ENCODE data around the gene SAMMSON.

SAMMSON gene

DNA sequence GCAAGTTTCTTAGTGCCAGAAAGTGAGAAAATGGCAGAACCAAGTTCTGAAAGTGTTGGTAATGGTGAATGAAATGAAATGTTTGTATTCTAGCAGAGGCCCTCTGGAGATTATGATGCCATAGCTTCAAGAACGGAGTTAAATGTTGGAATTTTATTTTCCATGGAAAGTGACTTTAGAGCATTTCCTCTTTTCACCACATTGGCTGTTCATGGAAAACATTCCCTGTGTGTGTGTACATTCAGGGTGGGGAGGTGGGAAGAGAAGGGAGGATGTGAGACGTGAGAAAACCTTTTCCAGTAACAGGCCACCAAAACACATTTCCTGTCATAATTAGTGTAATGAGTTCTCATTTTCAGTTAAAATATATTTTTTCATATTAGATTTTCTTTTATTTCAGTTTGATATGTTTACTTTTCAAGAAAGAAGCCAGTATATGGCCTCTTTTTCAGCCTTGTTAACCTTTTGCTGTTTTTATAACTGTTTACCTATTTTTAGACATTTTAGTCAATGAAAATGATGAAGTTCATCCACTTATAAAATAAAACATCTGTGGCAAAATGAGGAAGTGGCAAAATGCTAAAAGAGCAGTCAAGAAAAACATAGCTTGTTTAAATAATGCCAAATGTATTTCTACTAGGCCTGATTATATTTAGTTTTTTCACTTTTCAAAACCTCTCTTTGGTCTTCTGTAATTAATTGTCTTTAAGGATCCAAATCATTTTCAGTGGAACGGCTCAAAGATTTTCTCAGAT lies 21.6 kb downstream of the SAMMSON start:
- no peak for DNase-seq

DNA sequence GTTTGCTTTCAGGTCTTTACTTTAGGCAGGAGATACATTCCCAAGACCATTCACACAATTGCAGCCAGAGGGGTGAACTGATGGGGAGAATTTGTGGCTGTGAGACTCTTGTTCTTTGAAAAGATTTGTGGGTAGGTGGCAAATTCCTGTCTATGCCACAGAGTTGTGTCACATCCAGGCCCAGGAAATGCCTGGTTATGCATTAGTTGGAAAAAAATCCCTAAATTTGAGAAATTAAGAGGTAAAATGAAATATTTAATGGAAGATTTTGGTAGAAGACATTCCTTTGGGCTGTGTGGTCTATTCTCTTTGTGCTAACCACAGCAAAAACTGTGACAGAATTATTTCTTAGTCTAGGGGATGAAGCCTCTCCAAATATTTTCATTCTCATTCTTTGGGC lies 28.8 kb downstream of the SAMMSON start:
- DNase-seq, result peak; percentile 13

DNA sequence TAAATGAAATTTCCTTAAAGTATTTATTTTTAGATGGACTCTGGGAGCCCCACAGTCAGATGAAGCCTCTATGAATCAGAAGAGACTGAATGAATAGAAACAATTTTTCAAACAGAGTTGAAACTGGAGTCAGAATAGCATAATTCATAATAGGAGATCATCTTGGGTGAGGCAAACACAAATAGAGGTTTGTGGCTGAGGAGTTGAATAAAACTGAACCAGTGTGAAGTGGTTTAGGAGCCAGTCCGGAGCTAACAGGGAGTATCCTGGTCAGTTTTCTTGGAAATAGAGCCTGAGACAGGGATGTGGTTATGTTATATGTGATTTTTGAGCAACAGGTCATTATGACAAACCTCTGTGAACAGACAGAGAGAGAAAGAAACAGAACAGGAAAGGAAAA lies 39.2 kb downstream of the SAMMSON start:
- no peak for DNase-seq

GRCh38 chr3:70040386-70040785 lies 40.9 kb downstream of the SAMMSON start:
- DNase-seq, result no peak

DNA sequence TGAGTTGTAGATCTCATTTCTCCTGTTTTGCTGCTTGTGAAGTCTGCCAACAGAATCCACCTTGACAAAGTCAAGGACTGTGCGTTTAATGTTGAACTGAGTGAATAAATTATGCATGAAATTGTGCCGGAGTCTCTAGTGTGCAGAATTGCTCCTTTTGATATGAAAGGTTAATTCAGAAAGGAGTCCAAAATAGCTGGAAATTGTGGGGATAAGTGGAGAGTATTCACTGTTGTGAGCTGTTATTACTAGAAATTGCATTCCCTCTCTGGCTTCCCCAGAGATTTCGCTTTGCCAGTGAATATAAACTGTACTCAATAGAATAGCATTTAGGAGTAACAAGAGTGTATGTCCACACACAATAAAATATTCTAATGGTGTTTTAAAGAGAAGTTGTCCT lies 43.1 kb downstream of the SAMMSON start:
- no peak for DNase-seq

- peak; percentile 42 for DNase-seq
Measured at GRCh38 chr3:70049761-70050160, 50.2 kb downstream of the SAMMSON start.

DNA sequence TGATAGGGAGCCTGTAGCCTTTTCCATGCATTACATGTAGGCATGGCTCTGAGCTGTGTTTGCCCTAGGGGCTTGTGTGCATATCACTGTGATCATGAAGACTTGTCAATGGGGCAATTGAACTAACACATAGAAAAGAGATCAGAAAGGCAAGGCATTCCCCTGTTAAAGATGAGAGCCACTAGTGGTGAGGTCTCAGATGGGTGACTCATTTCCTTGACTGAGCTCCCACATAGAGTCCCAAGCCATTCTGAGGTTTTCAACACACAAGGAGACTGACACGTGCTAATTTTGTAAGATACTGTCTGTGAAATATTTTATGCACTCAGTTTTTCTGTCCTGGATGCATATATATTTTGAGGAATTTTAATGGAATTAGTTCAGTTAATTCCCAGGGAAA lies 53.8 kb downstream of the SAMMSON start:
- peak; percentile 50 for DNase-seq

DNA sequence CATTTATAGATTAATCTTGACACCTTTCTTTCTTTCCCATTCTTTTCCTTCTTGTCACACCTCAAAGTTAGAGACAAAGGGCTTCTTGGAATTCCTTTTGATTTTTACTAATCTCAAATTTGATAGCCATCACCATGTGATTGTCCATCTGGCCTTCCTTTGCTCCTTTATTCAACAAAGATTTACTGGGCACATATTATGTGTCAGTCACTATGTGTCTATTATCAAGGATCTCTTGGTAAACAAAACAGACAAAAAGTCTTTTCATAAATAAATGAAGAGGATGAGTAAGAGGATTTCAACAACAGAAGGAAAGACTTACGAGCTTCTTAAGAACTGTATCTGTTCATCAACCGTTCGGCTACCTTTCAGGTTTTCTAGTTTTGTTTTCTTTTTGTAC lies 56.5 kb downstream of the SAMMSON start:
- no peak for DNase-seq

DNA sequence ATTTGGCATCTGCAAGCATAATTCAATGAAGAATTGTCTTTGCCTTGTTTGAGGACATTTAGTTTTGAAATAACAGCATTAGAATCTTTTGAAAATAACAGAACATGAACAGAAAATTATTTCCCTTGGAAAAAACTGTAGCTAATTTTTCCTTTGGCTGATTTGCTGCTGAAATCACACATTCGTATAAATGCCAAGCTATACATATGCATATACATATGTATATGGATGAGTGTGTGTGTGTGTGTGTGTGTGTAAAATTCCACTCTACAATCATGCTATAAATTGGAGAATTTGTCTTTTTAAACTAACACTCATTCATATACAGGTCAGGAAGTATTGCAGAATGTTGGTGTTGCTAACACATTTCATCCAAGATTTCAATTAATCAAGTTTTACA lies 57.9 kb downstream of the SAMMSON start:
- no peak for DNase-seq

DNA sequence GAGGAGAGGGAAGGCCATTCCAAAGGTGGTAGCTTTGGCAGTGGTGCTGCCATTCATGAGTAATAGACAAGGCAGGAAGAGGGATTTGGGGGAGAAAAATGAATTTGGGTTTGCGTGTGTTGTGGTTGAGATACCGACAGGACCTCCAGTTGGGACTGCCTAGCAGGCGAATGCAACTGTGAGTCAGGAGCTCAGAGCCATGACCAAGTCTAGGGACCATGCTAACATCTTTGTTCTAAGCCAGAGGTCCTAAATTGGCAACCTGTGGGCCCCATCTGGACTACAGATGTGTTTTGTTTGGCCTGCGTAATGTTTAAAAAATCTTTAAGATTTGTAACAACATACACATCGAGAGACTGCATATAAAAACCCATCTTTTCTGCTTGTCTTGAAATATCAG lies 61.6 kb downstream of the SAMMSON start:
- peak; percentile 89 for DNase-seq

DNA sequence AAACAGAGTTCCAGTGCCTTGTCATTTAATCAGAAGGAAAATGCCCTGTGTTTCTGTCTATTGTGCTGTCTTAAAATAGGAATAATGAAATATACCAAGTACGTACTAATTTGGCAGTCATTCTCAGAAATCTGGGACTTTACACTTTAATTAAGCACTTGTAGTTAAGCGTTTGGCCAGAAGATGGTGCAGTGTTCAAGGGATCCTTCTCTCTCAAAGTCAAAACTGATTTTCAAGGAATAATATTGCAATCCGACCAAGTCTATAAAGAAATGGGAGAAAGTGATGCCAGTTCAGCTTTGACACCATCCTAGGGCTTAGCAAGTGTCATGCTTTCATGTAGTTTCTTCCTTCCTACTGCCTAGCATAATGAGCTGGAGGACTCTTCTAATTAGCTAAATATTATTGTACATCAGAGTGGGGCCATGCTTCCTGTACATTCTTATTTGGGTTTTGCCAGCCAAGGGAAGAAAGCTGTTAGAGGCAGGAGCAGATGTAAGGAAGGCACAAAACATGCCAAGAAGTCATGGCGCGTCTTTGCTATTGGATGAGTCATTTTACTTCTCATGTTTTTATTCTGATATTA lies 64.8 kb downstream of the SAMMSON start:
- DNase-seq, result peak; percentile 33

DNA sequence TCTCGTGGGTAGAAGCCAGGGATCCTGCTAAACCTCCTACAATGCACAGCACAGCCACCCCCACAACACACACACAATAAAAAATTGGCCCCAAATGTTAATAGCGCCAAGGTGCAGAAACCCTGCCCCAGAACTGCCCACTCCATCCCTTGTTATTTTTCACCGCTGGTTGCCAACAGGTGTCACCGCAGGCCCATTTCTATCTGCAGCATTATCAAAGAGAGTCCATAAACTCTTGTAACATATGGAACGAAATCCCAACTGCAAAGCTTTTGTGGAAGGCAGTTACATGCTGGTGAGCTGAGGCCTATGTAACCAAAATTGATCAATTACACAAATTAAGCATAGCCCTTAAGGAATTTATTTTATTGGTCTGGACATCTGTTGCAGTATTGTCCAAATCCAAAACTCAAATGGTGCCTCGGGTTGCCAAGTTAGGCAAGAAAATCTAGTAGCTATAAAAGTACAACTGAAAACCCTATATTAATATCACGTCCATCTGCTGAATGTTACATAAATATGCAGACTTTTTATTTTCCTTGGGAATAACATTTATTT lies 66.2 kb downstream of the SAMMSON start:
- no peak for DNase-seq

DNA sequence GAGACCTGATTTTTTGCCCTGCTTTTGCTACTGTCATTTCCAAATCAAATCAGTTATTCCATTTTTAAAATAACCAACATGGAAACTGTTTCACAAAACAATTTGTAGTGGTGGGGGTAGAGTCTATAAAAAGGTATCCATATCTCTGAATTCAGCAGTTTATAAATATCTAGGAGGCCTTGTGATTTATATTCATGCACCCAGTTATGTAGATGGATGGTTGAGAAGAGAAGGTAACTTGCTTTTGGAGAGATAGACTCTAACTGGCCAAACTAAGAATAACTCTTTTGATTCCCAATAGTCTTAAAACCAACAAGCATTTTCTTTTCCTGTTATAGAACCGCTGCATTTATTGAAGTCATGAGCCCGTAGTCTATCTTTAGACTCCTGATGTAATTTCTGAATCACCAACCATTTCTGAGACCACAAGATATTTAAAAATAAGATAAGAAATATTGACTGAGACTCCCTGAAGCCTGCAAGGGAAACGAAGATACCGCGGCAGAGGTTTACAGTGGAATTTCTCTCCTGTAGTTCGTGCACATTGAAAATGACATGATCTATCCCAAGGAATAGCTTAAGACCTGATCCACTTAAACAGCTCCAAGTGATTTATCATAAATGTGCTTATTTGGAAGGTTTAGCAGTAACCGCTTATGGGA lies 68.5 kb downstream of the SAMMSON start:
- peak; percentile 36 for DNase-seq

DNA sequence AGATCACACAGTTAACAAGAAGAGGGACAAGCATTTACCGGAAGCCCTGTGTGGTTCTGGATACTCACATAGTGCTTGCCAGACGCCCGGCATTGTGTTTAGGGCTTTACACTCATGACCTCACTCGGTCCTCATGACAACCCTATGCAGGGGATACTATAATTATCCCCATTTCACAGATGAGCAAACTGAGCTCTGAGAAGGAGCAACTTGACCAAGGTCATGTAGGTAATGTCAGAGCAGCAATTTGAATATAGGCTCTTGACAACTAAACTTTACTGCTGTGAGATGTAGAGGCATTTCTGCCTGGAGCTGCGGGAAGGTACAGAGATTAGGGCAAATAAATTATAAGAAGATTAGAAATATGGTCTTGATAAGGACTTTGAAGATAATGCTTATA lies 70.0 kb downstream of the SAMMSON start:
- no peak for DNase-seq

DNA sequence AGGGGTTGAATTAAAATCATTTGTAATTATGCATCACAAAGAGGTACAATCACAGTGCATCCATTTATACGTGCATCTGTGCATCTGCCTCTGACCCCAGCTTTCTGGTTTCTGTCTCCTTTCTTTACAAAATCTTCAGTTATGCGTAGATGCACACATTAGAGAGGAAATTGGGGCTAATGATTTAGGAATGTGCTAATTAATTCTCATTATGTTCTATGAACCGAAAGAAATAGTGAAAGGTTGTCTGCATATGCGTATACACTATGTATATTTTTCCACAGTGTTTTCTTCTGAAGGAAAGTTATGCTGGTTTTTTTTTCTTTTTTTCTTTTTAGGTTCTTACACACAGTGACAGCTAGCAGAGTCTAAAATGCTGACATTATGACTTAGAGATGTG lies 71.6 kb downstream of the SAMMSON start:
- no peak for DNase-seq

DNA sequence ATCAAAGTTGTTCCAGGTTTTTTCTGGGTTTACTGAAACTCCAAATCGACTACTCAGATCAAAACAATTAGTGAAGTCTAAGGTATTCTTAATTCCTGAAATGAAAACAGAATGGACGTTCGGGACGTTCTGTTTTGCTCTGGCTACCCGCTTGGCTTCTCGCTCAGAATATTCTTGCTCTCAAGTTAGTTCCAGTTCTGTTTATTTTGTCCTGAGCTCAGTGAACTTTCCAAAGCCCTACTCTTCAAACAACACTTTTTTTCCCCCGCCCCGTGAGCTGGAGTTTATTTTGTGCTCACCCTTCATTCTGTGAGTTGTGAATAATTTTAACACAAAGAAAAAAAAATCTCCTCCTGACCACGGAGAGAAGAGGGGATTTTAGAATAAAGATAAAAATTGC lies 72.6 kb downstream of the SAMMSON start:
- DNase-seq, result no peak

- DNase-seq, result no peak
Measured at GRCh38 chr3:70072754-70073153, 73.2 kb downstream of the SAMMSON start.

GRCh38 chr3:70075101-70075500 lies 75.6 kb downstream of the SAMMSON start:
- no peak for DNase-seq

- no peak for DNase-seq
Measured at GRCh38 chr3:70076396-70076795, 76.9 kb downstream of the SAMMSON start.

- DNase-seq, result no peak
Measured at GRCh38 chr3:70078778-70079177, 79.2 kb downstream of the SAMMSON start.

- DNase-seq, result no peak
Measured at GRCh38 chr3:70085613-70086012, 86.1 kb downstream of the SAMMSON start.

GRCh38 chr3:70086336-70086735 lies 86.8 kb downstream of the SAMMSON start:
- DNase-seq, result no peak

- DNase-seq, result peak; percentile 7
Measured at GRCh38 chr3:70090322-70090913, 90.9 kb downstream of the SAMMSON start.
